GM18861 (cell line): Measurements from ENCODE around the gene TXNDC15.

ENCODE experiments used
- ATAC-seq: cut with Tn5 transposase; IDR thresholded peaks from one replicate; pipeline ENCODE4 v1.9.1; 2021; ENCODE audit not compliant: unreplicated experiment

Gene TXNDC15

GRCh38 chr5:134917070-134917815 lies 43.1 kb downstream of the TXNDC15 start:
- ATAC-seq, result no peak

GRCh38 chr5:134918861-134919260 lies 44.7 kb downstream of the TXNDC15 start:
- no peak for ATAC-seq

- ATAC-seq, result no peak
These were observed 46.8 kb downstream of the TXNDC15 start for GRCh38 chr5:134920848-134921575.

GRCh38 chr5:134932508-134932907 lies 58.3 kb downstream of the TXNDC15 start:
- no peak for ATAC-seq

- no peak for ATAC-seq
These were observed 60.0 kb downstream of the TXNDC15 start for GRCh38 chr5:134934202-134934601.

- no peak for ATAC-seq
These were observed 61.8 kb downstream of the TXNDC15 start for GRCh38 chr5:134935711-134936602.

- no peak for ATAC-seq
These were observed 63.4 kb downstream of the TXNDC15 start for GRCh38 chr5:134937526-134937925.

- ATAC-seq, result no peak
These were observed 63.9 kb downstream of the TXNDC15 start for GRCh38 chr5:134938030-134938429.

- ATAC-seq, result no peak
These were observed 65.3 kb downstream of the TXNDC15 start for GRCh38 chr5:134939500-134939899.

GRCh38 chr5:134943547-134943946 lies 69.4 kb downstream of the TXNDC15 start:
- ATAC-seq, result no peak

GRCh38 chr5:134944630-134945029 lies 70.5 kb downstream of the TXNDC15 start:
- ATAC-seq, result no peak

- no peak for ATAC-seq
These were observed 70.9 kb downstream of the TXNDC15 start for GRCh38 chr5:134945041-134945440.

GRCh38 chr5:134948911-134949310 lies 74.7 kb downstream of the TXNDC15 start:
- no peak for ATAC-seq

- no peak for ATAC-seq
These were observed 75.1 kb downstream of the TXNDC15 start for GRCh38 chr5:134949316-134949715.
